GM13977 (cell line): ENCODE data around the gene PDIA6.

Experiments
- DNase-seq: peaks from one replicate; pipeline ENCODE4 v3.0.0; 2012; ENCODE audit warnings: low spot score
- in situ Hi-C: fragments of 300-500 bp; cut with MboI; formaldehyde crosslinking; loops from one replicate; pipeline ENCODE4 v1.12.0; 2022; ENCODE audit warnings: low sequenced_read_pairs, low pct_unique_long_range_greater_than_20kb, mixed read lengths, inconsistent platforms; ENCODE audit not compliant: unreplicated experiment
- TF ChIP-seq, protein P1 (sequence below): IDR thresholded peaks from 2 replicates; pipeline ENCODE4 v1.5.1; 2012; ENCODE audit warnings: mild to moderate bottlenecking, control low read depth; ENCODE audit not compliant: insufficient read depth; ENCODE audit errors: extremely low read depth, missing control alignments

Gene PDIA6

DNA sequence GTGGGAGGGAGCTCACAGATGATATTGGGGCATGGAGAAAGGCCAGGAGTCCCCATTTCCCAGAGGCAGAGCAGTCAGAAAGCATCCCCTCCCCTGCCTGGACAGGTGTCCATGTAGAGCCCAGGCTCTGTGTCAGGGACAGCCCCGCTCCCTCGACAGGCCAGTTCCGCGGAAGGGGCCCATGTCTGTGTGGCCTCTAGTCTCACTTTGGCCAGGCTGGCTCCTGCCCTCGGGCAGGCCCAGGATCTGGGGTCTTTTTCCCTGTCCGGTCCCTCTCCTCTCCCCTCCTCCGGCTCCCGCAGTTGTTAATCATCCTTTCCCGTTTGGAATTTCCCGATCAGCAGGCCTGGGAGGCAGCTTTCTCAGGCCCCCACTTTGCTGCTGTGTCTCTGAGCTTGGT lies 20.4 kb upstream of the PDIA6 start:
- DNase-seq = no peak
- TF ChIP-seq, protein P1, sequence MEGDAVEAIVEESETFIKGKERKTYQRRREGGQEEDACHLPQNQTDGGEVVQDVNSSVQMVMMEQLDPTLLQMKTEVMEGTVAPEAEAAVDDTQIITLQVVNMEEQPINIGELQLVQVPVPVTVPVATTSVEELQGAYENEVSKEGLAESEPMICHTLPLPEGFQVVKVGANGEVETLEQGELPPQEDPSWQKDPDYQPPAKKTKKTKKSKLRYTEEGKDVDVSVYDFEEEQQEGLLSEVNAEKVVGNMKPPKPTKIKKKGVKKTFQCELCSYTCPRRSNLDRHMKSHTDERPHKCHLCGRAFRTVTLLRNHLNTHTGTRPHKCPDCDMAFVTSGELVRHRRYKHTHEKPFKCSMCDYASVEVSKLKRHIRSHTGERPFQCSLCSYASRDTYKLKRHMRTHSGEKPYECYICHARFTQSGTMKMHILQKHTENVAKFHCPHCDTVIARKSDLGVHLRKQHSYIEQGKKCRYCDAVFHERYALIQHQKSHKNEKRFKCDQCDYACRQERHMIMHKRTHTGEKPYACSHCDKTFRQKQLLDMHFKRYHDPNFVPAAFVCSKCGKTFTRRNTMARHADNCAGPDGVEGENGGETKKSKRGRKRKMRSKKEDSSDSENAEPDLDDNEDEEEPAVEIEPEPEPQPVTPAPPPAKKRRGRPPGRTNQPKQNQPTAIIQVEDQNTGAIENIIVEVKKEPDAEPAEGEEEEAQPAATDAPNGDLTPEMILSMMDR = no peak
- in situ Hi-C loops = loop anchor here (25.0 kb wide), 2 partner anchors 604 to 754 kb away; no protein-coding TSS in a partner anchor

GRCh38 chr2:10832203-10832936 lies 19.8 kb upstream of the PDIA6 start:
- TF ChIP-seq, protein P1 = peak; percentile 98
- in situ Hi-C loops = loop anchor here (25.0 kb wide), 2 partner anchors 605 to 755 kb away; no protein-coding TSS in a partner anchor
- peak; percentile 90 for DNase-seq

- in situ Hi-C loops = loop anchor here (25.0 kb wide), 2 partner anchors 606 to 756 kb away; no protein-coding TSS in a partner anchor
- DNase-seq = no peak
- TF ChIP-seq, protein P1 = no peak
These were observed 18.9 kb upstream of the PDIA6 start for GRCh38 chr2:10831400-10831985.

DNA sequence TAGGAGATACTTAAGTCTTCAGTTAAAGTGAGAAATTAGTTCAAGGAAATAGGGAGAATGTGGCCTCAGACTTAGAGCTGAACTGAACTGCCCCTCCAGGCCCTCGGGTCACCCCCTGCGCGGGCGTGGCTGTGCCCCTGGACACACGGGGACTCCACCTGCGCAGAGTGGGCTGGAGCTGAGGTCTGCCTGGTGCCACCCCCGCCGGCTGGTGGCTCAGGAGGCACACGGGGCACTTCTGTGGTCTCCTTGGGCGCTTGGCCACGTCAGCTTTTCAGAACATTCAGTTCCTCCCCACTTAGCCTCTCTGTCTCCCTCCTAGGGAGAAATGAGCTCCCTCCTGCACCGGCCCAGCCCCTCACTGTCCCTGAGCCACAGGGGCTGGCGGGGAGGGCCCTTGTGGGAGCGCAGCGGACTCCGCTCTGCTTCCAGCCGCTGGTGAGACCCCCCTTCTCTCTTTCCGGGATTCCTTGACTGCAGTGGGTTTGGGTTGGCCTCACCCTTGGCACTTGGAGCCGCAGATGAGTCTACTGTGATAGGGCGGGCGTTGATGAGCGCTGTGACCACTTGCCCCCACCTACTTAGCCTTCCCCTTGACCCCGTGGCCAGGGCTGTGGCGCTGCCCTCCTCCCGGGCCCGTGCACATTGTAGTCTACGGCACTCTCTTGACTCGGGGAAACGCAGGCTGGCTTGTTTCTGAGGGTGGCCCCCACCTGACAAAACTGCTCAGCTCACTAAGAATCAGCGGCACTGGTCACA lies 18.2 kb upstream of the PDIA6 start:
- no peak for DNase-seq
- TF ChIP-seq, protein P1 = no peak
- in situ Hi-C loops = loop anchor here (25.0 kb wide), 2 partner anchors 606 to 756 kb away; no protein-coding TSS in a partner anchor

DNA sequence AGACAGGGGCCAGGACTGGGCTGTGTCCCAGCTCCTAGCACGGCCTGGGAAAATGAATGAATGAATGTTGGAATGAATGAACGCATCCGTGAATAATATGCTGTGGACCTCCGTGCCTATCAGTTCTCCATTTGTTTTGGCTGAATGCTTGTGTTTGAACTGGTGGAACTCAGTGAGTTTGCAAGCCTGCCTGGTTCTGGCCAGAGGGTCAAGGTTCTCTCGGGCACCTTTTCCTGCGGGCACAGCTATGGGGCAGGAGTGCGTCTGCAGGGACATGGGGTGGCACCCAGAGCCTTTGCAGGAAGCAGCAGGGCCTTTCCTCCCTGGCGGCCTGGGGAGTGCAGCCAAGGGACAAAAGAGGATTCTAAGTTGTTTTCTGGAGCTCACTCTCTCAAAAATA lies 17.6 kb upstream of the PDIA6 start:
- DNase-seq = no peak
- in situ Hi-C loops = loop anchor here (25.0 kb wide), 2 partner anchors 607 to 757 kb away; no protein-coding TSS in a partner anchor
- TF ChIP-seq, protein P1 = no peak

DNA sequence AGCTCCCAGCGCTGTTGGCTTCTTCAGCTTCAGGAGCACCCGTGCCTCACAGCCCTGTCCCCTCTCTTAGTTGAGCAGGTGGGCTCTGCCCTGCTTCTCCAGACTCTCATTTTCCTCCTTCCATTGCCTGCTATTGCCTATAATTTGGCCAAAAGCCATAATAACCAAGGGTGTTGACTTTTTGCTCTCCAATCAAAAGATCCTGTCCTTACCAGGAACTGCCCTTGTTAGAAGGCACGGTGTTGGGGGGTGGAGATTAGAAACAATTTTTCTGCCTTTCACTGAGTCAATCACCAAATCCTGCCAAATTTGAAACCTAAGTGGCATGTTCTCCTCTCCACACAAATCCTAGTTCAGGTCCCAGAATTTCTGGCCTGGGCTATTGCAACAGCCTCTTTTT lies 16.7 kb upstream of the PDIA6 start:
- in situ Hi-C loops = loop anchor here (25.0 kb wide), 2 partner anchors 608 to 758 kb away; no protein-coding TSS in a partner anchor

More for the DNA sequence above, 16.7 kb upstream of the PDIA6 start:
- TF ChIP-seq, protein P1 = no peak
- DNase-seq = no peak
